ENCODE results near the gene LPCAT1.

DNA sequence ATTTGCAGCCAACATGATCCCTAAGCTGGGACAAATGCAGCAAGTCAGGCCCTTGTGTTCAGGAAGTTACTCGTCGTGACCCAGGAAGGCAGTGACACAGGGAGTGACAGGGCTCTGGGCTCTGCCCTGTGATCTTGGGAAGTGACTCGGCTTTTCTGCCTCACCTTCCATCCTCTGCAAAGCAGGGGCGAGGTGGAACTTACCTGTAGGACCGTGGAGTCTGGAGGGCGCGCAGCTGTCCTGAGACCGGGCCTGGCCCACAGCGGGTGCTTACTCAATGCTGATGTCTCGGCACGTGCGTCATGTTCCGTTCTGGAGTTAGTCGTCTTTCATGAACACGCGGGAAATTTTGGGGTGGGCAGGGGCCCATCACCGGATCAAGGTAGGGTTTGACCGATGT lies 22.8 kb upstream of the LPCAT1 start:
- TF ChIP-seq, protein P1, sequence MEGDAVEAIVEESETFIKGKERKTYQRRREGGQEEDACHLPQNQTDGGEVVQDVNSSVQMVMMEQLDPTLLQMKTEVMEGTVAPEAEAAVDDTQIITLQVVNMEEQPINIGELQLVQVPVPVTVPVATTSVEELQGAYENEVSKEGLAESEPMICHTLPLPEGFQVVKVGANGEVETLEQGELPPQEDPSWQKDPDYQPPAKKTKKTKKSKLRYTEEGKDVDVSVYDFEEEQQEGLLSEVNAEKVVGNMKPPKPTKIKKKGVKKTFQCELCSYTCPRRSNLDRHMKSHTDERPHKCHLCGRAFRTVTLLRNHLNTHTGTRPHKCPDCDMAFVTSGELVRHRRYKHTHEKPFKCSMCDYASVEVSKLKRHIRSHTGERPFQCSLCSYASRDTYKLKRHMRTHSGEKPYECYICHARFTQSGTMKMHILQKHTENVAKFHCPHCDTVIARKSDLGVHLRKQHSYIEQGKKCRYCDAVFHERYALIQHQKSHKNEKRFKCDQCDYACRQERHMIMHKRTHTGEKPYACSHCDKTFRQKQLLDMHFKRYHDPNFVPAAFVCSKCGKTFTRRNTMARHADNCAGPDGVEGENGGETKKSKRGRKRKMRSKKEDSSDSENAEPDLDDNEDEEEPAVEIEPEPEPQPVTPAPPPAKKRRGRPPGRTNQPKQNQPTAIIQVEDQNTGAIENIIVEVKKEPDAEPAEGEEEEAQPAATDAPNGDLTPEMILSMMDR (IDR thresholded peaks at IDR 0.05): no peak
- no peak for TF ChIP-seq POLR2A (IDR thresholded peaks at IDR 0.05)

Measured in lower leg skin (tissue), 3 donors.